ENCODE measurements around the gene F9.

DNA sequence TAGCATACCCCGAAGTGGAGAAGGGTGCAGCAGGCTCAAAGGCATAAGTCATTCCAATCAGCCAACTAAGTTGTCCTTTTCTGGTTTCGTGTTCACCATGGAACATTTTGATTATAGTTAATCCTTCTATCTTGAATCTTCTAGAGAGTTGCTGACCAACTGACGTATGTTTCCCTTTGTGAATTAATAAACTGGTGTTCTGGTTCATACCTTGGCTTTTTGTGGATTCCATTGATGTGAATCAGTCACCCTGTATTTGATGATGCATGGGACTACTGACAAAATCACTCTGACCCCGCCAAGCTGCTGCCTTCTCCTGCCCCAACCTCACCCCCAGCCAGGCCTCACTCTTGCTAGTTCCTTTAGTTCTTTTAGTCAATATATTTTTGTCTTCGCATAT is 32.7 kb downstream of the F9 start:
- TF ChIP-seq CTCF (conservative IDR thresholded peaks at IDR 0.05; ENCODE audit: low read depth, low read length), result no peak
- no peak for TF ChIP-seq EZH2 (IDR thresholded peaks at IDR 0.05; ENCODE audit: borderline replicate concordance, low read depth, low read length, poor library complexity, severe bottlenecking)

Measured in A673 (cell line).